GM19025 (cell line): ENCODE results near the gene PGF.
"Not testable (repeated sequence)": the region's sequence is repeated elsewhere in the genome, so short reads cannot be mapped to it uniquely, and the experiment has no call there.

ENCODE experiments used
- ATAC-seq: cut with Tn5 transposase; IDR thresholded peaks from one replicate; pipeline ENCODE4 v1.9.1; 2021; ENCODE audit warnings: mild to moderate bottlenecking, low read depth, moderate library complexity; ENCODE audit not compliant: unreplicated experiment

Gene PGF

GRCh38 chr14:74955229-74956026, at the start of gene PGF:
PGF (minus strand) TSS chr14:74955597; CDS start chr14:74955242, 355 bp downstream.
- peak; percentile 66 for ATAC-seq

GRCh38 chr14:75003250-75004027, 48.0 kb upstream of the PGF start:
- no peak for ATAC-seq

- ATAC-seq: peak; percentile 97
Measured at GRCh38 chr14:75002392-75003249, 47.2 kb upstream of the PGF start, which contains the start of gene EIF2B2. EIF2B2 (plus strand) TSS chr14:75002921; CDS start chr14:75002991, 70 bp downstream.

- no peak for ATAC-seq
Measured at GRCh38 chr14:75001899-75002298, 46.5 kb upstream of the PGF start.

- no peak for ATAC-seq
Measured at GRCh38 chr14:75001261-75001660, 45.9 kb upstream of the PGF start.

GRCh38 chr14:74995781-74996180, 40.4 kb upstream of the PGF start:
- ATAC-seq: not testable (repeated sequence)

- ATAC-seq: not testable (repeated sequence)
Measured at GRCh38 chr14:74994182-74994581, 38.8 kb upstream of the PGF start.

- ATAC-seq: no peak
Measured at GRCh38 chr14:74988993-74989392, 33.6 kb upstream of the PGF start.

GRCh38 chr14:74988131-74988530, 32.7 kb upstream of the PGF start:
- ATAC-seq: no peak

GRCh38 chr14:74985806-74986205, 30.4 kb upstream of the PGF start:
- ATAC-seq: no peak

GRCh38 chr14:74985028-74985310, 29.6 kb upstream of the PGF start:
- no peak for ATAC-seq

GRCh38 chr14:74984236-74985027, 29.0 kb upstream of the PGF start:
- no peak for ATAC-seq

GRCh38 chr14:74983343-74983742, 27.9 kb upstream of the PGF start:
- ATAC-seq: no peak

- no peak for ATAC-seq
Measured at GRCh38 chr14:74982661-74983060, 27.3 kb upstream of the PGF start.

GRCh38 chr14:74981833-74982232, 26.4 kb upstream of the PGF start:
- no peak for ATAC-seq

- no peak for ATAC-seq
Measured at GRCh38 chr14:74981462-74981782, 26.0 kb upstream of the PGF start.

GRCh38 chr14:74980731-74981461, 25.5 kb upstream of the PGF start:
- no peak for ATAC-seq

GRCh38 chr14:74980398-74980730, 25.0 kb upstream of the PGF start:
- ATAC-seq: no peak

GRCh38 chr14:74979442-74980397, 24.3 kb upstream of the PGF start:
- ATAC-seq: no peak
